Tibial nerve (tissue), 4 donors: Measurements from ENCODE around the gene RHBG.

ENCODE experiments used
- EP300 ChIP-seq, 2 donors: sonication (generic); formaldehyde crosslinking; IDR thresholded peaks; one replicate each; pipeline ENCODE4 v1.6.1; 2017; ENCODE audit warnings: antibody characterized with exemption in 2 of 2, mild to moderate bottlenecking in 1 of 2
- POLR2A ChIP-seq, 2 donors: fragments of 450-650 bp; IDR thresholded peaks; one replicate each; pipeline ENCODE4 v1.6.1; 2017; ENCODE audit warnings: antibody characterized with exemption in 2 of 2, mild to moderate bottlenecking in 2 of 2, moderate library complexity in 2 of 2
- TF ChIP-seq, protein P1 (sequence below), 5 experiments: fragments of 200-600 bp in 3 of 5; fragments of 450-650 bp in 2 of 5; sonication (generic) in 3 of 5; IDR thresholded peaks; one replicate each; pipeline ENCODE4 v1.5.1; 2016 to 2019; ENCODE audit warnings: antibody characterized with exemption in 5 of 5, mild to moderate bottlenecking in 3 of 5, moderate library complexity in 2 of 5

GRCh38 chr1:156372265-156372586, 3.2 kb downstream of the RHBG start:
- TF ChIP-seq, protein P1, sequence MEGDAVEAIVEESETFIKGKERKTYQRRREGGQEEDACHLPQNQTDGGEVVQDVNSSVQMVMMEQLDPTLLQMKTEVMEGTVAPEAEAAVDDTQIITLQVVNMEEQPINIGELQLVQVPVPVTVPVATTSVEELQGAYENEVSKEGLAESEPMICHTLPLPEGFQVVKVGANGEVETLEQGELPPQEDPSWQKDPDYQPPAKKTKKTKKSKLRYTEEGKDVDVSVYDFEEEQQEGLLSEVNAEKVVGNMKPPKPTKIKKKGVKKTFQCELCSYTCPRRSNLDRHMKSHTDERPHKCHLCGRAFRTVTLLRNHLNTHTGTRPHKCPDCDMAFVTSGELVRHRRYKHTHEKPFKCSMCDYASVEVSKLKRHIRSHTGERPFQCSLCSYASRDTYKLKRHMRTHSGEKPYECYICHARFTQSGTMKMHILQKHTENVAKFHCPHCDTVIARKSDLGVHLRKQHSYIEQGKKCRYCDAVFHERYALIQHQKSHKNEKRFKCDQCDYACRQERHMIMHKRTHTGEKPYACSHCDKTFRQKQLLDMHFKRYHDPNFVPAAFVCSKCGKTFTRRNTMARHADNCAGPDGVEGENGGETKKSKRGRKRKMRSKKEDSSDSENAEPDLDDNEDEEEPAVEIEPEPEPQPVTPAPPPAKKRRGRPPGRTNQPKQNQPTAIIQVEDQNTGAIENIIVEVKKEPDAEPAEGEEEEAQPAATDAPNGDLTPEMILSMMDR (IDR thresholded peaks at IDR 0.05): no peak
- TF ChIP-seq POLR2A (IDR thresholded peaks at IDR 0.05) (no peak), EP300 (IDR thresholded peaks at IDR 0.05) (no peak)
